Measurements from ENCODE around the gene MTMR12.
A peak's percentile ranks its signal among the peaks of the same experiment; 100 is the strongest.

- TF ChIP-seq, protein P1, sequence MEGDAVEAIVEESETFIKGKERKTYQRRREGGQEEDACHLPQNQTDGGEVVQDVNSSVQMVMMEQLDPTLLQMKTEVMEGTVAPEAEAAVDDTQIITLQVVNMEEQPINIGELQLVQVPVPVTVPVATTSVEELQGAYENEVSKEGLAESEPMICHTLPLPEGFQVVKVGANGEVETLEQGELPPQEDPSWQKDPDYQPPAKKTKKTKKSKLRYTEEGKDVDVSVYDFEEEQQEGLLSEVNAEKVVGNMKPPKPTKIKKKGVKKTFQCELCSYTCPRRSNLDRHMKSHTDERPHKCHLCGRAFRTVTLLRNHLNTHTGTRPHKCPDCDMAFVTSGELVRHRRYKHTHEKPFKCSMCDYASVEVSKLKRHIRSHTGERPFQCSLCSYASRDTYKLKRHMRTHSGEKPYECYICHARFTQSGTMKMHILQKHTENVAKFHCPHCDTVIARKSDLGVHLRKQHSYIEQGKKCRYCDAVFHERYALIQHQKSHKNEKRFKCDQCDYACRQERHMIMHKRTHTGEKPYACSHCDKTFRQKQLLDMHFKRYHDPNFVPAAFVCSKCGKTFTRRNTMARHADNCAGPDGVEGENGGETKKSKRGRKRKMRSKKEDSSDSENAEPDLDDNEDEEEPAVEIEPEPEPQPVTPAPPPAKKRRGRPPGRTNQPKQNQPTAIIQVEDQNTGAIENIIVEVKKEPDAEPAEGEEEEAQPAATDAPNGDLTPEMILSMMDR (conservative IDR thresholded peaks at IDR 0.05; ENCODE audit: low read depth in 2 of 2), result peak; percentile 74 to 91
- no peak for TF ChIP-seq EZH2 (IDR thresholded peaks at IDR 0.05; ENCODE audit: low read depth, unreplicated experiment)
- TF ChIP-seq, protein P2, sequence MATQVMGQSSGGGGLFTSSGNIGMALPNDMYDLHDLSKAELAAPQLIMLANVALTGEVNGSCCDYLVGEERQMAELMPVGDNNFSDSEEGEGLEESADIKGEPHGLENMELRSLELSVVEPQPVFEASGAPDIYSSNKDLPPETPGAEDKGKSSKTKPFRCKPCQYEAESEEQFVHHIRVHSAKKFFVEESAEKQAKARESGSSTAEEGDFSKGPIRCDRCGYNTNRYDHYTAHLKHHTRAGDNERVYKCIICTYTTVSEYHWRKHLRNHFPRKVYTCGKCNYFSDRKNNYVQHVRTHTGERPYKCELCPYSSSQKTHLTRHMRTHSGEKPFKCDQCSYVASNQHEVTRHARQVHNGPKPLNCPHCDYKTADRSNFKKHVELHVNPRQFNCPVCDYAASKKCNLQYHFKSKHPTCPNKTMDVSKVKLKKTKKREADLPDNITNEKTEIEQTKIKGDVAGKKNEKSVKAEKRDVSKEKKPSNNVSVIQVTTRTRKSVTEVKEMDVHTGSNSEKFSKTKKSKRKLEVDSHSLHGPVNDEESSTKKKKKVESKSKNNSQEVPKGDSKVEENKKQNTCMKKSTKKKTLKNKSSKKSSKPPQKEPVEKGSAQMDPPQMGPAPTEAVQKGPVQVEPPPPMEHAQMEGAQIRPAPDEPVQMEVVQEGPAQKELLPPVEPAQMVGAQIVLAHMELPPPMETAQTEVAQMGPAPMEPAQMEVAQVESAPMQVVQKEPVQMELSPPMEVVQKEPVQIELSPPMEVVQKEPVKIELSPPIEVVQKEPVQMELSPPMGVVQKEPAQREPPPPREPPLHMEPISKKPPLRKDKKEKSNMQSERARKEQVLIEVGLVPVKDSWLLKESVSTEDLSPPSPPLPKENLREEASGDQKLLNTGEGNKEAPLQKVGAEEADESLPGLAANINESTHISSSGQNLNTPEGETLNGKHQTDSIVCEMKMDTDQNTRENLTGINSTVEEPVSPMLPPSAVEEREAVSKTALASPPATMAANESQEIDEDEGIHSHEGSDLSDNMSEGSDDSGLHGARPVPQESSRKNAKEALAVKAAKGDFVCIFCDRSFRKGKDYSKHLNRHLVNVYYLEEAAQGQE (IDR thresholded peaks at IDR 0.05; ENCODE audit: unreplicated experiment), result no peak
- TF ChIP-seq, protein P3, sequence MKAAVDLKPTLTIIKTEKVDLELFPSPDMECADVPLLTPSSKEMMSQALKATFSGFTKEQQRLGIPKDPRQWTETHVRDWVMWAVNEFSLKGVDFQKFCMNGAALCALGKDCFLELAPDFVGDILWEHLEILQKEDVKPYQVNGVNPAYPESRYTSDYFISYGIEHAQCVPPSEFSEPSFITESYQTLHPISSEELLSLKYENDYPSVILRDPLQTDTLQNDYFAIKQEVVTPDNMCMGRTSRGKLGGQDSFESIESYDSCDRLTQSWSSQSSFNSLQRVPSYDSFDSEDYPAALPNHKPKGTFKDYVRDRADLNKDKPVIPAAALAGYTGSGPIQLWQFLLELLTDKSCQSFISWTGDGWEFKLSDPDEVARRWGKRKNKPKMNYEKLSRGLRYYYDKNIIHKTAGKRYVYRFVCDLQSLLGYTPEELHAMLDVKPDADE (IDR thresholded peaks at IDR 0.05), result no peak
- no peak for TF ChIP-seq POLR2AphosphoS5 (IDR thresholded peaks at IDR 0.05; ENCODE audit: low read depth)
- TF ChIP-seq EZH2phosphoT487 (IDR thresholded peaks at IDR 0.05; ENCODE audit: unreplicated experiment), result no peak
- no peak for TF ChIP-seq CREB1 (CRISPR knock-in tag; IDR thresholded peaks at IDR 0.05; ENCODE audit: low read depth)
These were observed 16.7 kb upstream of the MTMR12 start for GRCh38 chr5:32329395-32329834.

All from GM23338 (cell line).